Activated CD4-positive, alpha-beta T cell treated with anti-CD3 and anti-CD28 coated beads, Interleukin-2, amount 50 U/mL, for 16 hours (primary cell): ENCODE measurements around the gene SPINK8.
"Not testable (repeated sequence)": the region's sequence is repeated elsewhere in the genome, so short reads cannot be mapped to it uniquely, and the experiment has no call there.

Experiments
- DNase-seq: peaks from one replicate; pipeline ENCODE4 v3.0.0-alpha.2; 2020

Gene SPINK8

DNA sequence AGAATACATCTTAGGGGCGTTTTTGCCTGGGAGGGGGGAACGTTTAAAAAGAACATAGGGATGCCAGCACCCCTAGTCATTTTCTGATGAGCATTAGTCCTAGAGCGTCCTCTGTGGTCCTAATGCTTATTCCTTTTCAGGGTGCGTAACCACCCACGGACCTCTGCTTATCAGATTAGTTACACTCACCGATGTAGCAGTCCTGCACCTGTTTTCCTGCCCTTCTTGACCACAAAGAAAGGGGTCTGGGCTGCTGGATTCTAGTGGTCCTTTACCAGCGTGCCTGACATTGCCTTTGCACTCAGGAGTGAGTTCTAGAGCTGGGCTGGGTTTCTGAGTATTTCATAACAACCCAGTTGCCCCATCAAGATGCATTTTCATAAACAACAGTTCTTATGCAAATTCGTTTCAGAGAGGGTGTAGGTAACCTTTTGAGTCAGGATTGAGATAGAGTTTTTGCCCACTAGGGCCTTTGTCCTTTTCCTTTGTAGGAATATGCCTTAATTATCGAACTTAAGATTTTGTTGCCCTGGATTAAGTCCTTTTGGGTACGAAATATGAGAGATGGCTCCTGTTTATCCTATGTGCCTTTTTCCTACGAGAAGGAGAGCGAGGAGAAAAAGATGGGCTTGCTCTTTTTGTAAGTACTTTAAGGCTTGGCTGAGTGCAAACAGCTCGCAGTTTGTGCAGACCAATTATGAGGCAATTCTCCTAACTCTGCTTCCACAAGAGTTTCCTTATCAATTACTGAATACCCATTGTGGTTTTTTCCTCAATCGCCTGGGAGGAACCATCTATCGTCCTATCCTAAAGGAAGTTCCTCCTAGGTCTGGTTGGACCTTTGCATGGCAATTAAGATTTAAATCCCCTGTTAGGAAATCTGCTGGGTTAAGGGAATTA, at the start of gene SPINK8:
Gene SPINK8, minus strand, starts transcription at position 316 of the 900 bp plus-strand sequence. CDS start 5,320 bp downstream, outside the sequence.
- not testable (repeated sequence) for DNase-seq

DNA sequence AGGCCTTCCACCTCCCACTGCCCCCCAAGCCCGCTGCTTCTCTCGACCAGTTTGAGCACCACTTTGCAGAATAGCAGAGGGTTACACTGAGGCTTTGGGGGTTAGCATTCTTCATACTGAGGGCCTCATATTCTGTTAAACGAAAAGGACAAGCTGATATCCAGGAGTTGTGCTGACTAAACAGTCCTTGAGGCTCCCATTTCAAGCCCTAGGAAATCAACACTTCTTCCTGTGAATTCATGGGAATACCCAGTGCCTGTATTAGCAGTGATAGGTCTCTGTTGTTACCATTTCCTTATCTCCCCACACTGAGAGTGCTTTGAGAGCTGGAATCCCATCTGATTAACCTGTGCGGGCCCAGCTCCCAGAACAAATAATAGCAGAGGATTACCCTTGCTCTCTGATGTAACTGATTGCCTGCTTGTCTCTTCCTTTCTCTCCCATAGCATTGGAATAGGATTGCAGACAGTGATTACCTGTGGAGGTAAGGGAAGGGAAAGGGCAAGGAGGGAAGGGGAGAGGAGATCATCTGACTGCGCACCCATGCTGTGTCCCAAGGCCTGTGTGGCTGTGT, 39.5 kb upstream of the SPINK8 start:
- no peak for DNase-seq

DNA sequence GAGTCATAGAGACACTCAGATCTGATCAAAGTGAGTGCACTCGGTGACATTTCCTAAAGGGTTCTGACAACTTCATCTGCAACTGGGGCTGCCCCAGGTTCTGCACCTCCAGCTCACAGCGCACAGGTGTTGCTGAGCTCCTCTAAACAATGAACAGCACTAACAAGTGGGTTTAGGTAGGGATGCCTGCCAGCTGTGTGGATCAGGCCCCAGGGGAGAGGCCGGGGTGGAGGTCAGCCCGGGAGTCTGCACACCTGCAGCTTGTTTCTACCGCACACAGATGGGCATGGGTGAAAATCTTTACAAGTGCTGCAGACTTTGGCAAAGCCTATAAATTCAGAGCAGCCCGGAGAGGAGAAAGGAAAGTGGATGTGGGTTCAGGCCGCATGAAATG, 38.9 kb upstream of the SPINK8 start:
- no peak for DNase-seq

DNA sequence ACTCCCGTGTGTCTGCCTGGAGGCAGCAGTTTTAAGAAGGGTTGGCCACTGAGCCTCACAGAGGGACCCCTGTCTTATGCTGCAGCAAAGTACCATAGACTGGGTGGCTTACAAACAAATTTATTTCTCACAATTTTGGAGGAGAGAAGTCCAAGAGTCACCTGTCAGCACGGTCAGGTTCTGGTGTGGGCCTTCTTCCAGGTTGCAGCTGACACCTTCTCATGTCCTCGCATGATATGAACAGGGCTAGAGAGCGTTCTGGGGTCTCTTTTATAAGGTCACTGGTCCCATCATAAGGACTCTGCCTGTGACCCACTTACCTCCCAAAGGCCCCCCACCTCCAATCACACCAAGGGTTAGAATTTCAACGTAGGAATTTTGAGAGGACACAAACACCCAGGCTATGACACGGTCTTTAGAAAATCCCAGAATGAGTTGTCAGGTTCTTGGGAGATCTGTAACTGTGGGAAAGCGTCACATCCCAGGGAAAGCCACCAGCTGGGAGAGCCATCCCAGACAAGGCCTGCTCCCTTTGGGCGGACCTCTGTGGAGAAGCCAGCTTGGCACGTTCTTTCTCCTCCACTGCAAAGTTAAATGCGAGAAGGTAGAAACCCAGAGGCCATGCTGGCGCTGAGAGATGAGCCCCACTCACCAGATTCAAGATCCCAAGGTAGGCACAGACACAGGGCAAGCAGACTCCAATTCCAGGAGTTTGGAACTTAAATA, 38.4 kb upstream of the SPINK8 start, which contains the start of gene FBXW12:
Gene FBXW12, plus strand, starts transcription at position 569 of the 726 bp plus-strand sequence. CDS start 549 bp downstream, outside the sequence.
- DNase-seq, result no peak

DNA sequence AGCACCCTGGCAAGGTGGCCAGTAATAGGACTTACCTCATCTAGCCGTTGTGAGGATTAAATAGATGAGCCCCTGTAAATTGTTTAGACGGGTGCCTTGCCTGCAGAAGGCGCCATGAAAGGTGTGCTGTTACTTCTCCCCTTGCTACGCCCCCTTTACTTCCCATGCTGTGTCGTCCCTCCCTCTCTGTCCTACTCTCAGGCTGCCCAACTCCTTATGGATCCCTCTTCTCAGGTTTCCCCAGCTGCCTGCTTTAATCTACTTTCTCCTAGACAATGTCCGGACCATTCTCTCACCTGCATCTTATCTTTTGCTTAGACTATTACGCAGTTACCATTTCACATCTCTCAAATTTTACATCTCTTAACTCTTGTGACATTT, 36.9 kb upstream of the SPINK8 start:
- no peak for DNase-seq

DNA sequence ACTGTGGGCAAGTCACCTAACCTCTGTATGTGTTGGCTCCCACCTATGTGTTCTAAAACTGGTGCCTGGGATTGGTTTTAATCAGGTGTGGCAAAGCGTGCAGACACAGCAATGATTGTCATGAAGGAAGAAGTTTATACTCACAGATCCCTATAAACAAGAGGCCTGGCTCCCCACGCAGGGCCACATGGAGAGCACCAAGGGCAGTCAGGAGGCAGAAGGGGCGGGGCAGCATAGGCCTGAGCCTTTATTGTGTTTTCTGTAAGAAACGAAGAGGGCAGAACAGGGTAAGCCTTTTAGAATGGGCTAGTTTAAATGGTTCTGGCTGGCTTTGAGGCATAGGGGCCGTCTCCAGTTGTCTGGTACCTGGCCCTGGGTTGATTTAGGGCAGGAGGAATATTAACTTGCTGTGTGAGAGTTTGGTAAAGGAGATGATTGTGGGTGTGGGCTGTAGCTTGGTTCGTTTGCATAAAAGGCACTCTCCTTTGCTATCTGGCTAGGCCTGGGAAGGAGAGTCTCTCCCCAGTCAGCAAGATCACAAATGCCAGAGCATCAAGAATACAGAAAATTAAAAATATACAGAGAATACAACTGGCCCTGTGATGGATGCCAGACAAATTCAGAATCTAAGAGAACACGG, 36.4 kb upstream of the SPINK8 start:
- no peak for DNase-seq

DNA sequence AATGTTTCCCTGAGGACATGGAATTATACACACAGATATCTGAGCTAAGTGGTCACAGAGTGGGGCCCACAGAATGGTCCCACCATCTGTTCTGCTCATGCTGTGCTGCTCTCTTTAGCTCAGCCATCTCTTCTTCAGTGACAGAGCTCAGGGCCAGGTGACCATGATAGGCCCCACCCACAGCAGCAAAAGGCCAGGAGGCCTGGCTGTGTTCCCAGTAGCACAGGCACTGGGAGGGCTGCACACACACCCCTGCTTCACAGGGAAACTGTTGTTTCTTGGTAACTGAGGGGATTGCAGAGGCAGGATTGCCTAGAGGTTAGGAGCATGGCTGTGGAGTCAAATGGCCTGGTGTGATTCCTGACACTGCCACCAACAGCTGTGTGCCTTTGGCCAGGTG, 33.7 kb upstream of the SPINK8 start:
- no peak for DNase-seq

DNA sequence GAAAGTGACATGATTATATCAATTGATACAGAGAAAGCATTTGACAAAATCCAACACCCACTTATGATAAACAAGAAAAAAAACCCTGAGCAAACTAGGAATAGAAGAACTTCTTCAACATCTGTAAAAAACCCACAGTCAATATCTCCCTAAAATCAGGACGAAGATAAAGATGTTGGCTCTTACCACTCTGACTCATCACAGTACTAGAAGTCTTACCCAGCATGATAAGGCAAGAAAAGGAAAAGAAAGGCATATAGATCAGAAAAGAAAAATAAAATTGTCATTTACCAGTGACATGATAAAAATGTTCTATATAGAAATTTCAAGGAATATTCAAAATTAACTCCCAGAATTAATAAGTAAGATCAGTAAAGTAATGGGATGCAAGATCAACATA, 31.4 kb upstream of the SPINK8 start:
- no peak for DNase-seq

DNA sequence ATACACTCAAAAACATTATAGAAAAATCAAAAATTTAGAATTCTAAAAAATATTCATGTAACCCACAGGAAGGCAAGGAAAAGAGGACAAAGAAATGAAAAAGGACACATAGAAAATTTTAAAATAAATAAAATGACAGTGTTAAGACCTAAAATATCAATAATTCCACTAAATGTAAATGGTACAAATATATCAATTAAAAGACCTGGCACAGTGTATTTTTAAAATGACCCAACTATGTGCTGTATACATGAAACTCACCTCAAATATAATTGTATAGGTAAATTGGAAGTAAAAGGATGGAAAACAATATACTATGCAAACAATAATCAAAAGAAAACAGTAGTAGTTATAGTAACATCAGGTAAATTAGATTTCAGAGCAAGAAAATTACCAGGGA, 28.5 kb upstream of the SPINK8 start:
- no peak for DNase-seq

DNA sequence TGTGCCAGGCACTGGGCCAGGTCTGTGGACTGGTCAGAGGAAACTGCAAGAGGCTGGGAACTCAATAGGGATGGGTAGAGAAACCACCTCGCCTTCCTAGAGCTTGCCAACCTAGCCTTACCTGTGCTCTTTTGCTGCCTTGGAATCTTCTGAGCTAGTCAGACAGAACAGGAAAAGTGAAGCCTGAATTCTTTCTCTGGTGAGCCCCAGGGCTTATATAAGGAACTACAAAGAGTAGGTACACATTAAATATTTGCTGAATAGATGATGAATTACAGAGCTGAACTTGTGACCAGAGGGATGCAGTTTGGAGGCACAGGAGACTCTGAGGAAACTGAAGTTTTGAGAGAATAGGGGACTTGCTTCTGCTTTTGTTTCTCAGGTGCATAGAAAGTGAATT, 23.0 kb upstream of the SPINK8 start:
- no peak for DNase-seq

DNA sequence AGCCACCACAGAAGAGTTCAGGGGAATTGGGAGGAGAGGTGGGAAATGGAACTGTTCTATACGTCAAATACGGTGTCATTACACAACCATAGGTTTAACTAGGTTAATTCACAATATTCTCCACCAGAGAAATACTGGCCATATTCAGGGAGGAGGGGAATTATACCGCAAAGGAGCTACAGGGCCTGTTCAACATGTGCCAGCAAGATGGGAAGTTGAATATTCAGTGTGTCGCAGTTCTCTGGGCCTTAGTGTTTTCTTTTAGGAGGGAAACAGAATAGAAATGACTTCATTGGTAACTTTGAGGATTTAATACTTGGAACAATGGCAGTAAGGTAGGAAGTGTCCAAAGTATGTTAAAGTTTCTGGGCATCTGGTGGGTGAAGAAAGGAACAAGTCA, 20.5 kb upstream of the SPINK8 start:
- no peak for DNase-seq

DNA sequence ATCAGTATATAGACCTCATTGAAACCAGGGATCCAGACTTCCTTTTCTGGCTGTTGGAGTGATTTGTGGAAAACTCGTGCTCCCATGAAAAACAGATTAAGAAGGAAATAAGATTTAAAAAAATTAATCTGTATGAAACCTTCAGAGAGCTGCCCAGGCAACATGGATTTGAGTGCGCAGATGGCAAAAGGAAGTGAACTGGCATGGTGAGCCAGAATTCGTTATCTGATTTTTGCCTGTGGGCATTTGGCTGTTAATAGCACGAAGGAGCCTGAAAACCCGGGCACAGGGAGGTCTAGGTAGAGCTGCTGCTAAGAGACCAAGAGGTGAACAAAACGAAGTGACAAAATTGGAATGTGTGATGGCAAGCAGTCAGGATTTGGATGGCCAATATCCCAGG, 19.1 kb upstream of the SPINK8 start:
- no peak for DNase-seq

DNA sequence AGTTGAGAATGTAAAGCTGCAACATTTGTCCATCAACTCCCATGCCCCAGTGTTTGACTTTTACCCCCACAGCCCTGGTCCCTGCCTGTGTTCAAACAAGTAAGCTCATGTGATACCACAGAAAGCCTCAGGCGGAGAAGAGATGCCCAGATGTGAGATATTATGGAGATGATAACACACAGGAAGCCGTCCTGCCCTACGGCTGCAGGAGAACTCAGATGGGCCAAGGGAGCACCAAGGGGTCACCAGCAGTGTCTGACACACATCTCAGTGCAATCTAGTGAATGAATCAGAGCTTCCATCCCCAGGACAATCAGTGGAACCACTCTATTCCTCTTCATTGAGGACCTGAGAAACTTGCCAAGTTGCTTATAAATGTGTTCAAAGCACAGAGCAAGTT, 14.0 kb upstream of the SPINK8 start:
- DNase-seq, result no peak

DNA sequence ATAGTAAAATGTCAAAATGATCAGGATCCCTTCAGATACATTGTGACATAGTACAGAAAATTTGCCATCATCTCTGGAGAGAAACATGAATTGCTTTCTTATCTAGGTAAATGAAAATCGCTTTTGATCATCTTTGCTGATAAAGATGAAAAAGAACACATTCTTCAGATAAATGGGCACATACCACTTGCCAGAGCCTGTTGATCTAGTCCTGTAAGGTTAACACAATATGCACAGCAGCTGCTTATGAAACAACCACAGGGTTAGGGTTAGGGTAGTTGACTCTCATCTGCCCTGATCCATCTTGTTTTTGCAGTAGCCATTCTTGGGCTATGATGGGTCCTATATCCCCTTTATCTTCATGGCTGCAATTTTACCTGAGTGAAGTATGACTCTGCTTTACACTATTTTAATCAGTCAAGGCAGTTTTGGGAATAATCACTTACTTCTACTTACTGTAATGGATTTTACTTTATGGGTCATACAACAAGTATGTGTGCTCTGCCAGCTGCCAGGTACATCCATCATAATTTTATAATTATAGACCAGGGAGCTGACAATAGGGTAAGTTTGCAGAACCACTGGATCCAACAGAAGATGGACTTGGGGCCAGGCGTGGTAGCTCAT, 12.6 kb upstream of the SPINK8 start:
- DNase-seq, result no peak

DNA sequence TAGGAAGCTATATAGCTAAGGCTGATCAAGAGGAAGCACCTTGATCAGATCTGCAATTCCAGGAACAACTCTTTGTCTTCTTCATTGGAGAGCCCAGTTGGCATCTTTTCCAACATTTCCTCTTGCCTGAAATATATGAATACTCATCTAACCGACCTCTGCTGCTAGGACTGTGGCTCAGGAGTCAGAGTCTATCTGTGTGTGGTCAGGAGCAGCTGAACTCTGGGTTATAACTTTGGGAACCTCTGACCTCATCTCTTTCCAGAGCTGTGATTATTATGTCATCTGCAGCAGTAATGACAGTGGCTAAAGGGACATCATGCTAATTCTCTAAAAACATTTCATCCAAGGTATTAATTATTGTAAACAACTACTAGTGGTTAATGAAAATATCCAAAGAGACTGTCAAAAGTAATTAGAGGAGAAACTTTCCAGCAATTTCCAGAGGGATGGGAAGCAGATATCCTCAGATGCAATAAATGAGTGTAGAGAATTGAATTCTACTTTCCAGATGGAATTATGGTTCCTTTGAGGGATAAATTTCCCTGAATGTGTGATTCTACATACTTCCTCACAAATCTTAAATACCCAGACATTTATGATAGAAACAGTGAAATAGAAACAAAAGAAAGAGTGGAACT, 11.5 kb upstream of the SPINK8 start:
- no peak for DNase-seq

DNA sequence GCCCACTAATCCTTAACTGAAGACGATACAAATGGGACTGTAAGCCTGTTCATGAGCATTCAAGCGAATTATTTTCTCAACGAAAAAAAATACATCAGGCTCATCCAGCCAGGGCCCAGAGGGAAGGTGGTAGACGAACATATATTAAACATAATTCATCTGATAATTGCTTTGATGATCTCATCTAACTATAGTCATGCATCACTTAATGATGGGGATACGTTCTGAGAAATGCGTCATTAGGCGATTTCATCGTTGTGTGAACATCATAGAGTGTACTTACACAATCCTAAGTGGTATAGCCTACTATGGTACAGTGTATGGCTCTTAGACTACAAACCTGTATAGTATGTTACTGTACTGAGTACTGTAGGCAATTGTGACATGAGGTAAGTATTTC, 10.0 kb upstream of the SPINK8 start:
- no peak for DNase-seq

DNA sequence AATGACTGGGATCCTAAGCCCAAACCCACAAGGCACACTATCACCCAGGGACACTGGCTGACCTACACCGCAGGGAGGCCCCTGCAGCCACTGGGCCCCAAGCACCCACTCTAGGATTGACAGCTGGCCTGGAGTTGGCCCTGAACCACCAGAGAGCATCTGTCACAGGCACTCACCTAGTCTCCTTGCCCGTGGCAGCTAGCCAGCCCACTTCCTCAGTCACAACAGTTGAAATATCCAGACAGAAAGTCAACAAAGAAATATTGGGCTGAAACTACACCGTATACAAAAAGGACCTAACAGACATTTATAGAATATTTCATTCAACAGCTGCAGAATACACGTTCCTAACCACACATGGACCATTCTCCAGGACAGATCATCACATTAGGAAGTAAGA, 5.2 kb upstream of the SPINK8 start:
- DNase-seq, result no peak

DNA sequence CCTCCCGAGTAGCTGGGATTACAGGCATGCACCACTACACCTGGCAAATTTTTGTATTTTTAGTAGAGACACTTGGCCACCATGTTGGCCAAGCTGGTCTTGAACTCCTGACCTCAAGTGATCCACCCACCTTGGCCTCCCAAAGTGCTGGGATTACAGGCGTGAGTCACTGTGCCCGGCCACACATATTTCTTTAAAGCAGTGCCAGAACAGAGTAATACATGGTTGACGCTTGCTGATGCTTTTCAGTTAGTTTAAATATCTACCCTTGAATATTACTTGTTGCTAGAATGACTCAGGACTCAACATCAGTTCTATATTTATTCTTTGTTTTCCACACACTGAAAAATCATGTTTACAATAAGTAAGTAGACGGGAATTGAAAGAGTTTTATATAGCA, 4.1 kb upstream of the SPINK8 start:
- DNase-seq, result not testable (repeated sequence)

DNA sequence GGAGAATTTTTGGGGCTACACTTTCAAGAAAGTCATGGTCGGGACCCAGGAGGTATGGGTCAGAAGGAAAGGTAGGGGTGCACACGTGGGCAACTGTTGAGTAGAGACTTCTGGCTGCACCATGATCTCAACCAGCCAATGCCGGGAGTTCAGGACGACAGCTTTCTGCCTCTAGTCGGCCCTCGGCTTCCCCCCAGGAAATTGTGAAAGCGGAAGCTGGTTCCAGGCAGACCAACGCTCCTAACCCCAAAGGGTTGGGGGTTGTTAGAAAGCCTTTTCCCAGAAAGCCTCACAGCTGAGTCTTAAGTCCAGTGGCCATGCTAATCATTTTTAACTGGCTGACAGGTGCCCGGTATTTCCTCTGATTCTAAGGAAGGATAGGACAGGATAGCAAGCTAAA, 1.8 kb upstream of the SPINK8 start:
- not testable (repeated sequence) for DNase-seq

DNA sequence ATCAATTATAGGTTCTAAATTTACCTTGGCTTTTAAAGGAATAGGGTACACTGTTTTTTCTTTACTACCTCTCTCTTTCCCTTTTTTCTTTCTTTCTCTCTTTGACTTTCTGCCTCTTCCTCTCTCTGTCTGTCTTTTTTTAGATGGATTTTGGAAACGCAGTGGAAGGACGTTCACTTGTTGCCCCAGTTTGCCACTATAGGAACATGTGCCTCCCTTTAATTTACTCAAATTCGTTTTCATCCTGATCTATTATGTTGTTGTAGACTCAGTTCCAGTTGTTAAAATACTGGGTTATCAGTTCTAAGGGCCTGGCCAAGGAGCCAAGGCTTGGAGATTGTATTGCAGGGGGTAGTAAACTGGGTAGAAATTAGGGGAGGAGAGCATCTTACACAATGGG, 1.1 kb upstream of the SPINK8 start:
- no peak for DNase-seq

DNA sequence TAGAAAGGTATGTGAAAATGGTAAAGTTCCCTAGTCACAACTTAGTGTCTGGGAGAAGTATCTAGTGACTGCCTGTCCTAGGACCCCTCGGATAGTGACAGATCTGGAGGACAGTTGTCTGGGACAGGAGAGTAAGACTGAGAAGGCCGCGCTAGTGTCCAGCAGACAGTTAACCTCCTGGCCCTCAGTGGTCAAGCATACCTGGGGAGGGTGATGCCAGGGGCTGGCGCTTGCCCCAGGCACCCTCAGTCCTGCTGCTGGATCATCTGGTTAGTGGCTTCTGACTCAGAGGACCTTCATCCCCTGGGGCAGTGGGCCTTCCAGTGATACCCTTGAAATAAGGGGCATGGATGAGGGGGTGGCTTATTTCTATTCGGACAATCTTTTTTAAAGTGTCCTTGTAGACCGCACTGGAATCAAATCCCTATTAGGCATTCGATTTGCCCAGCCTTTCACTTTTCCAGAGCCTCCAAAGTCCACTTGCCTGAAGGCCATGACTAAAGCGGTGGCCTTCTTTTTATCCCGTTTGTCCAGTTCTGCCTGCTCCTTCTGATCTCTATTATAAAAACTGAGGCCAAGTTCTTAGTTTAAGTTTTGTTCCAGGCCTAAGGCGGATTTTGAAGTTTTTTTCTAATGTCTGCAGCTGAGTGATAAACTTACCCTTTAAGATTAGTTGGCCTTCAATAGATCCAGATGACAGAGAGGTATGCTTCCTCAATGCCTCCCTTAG, 1.6 kb downstream of the SPINK8 start:
- DNase-seq, result not testable (repeated sequence)

DNA sequence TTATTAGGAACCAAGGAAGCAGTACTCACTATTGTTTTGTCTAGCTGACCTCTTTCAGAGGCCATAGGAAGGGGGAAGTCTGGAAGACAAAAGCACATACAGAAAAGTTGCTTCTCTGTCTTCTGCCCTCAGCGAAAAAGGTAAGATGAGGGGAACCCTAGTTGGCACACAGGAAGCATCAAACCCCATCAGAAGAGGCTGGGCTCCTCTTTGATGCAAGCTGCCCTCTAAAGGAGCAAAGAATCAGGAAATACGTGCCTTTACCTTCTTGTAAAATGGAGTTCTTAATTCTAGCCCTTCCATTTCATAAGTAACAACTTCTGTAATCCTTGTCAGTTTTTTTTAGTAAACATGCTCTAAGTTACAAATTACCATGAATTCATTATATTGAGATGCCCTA, 12.5 kb downstream of the SPINK8 start:
- no peak for DNase-seq
